ENCODE measurements around the gene ZBTB24. TPM values are rescaled to one million over a fixed set of nuclear protein-coding genes. Genes with fewer than 3 reads are reported as not detected.
"Not testable (repeated sequence)": the region's sequence is repeated elsewhere in the genome, so short reads cannot be mapped to it uniquely, and the experiment has no call there.

ZBTB24 gene
- 10 to 100 TPM; 13.2 to 16.1 (median 15.1) TPM for polyA plus RNA-seq (ENCODE audit: insufficient read length in 3 of 3)
- long read RNA-seq, donor 1 = 0 reads
- long read RNA-seq, donor 2, full-length matches to known transcripts = 1 of 1 reads
- long read RNA-seq, donor 2, partial matches to known transcripts = 0 of 1 reads
- long read RNA-seq, donor 2, other reads (novel, unspliced or antisense) = 0 of 1 reads
- long read RNA-seq, donor 3, full-length matches to known transcripts = 5 of 5 reads
- long read RNA-seq, donor 3, partial matches to known transcripts = 0 of 5 reads
- long read RNA-seq, donor 3, other reads (novel, unspliced or antisense) = 0 of 5 reads
- long read RNA-seq, donor 4 = 0 reads
- long read RNA-seq, donor 5 = 0 reads
- long read RNA-seq, donor 6, full-length matches to known transcripts = 2 of 2 reads
- long read RNA-seq, donor 6, partial matches to known transcripts = 0 of 2 reads
- long read RNA-seq, donor 6, other reads (novel, unspliced or antisense) = 0 of 2 reads
- long read RNA-seq, donor 7, full-length matches to known transcripts = 2 of 2 reads
- long read RNA-seq, donor 7, partial matches to known transcripts = 0 of 2 reads
- long read RNA-seq, donor 7, other reads (novel, unspliced or antisense) = 0 of 2 reads
- long read RNA-seq, donor 8 = 0 reads
- long read RNA-seq, donor 9, full-length matches to known transcripts = 2 of 2 reads
- long read RNA-seq, donor 9, partial matches to known transcripts = 0 of 2 reads
- long read RNA-seq, donor 9, other reads (novel, unspliced or antisense) = 0 of 2 reads
- long read RNA-seq, donor 10, full-length matches to known transcripts = 2 of 2 reads
- long read RNA-seq, donor 10, partial matches to known transcripts = 0 of 2 reads
- long read RNA-seq, donor 10, other reads (novel, unspliced or antisense) = 0 of 2 reads
- long read RNA-seq, donor 11 = 0 reads
- long read RNA-seq, donor 12 = 0 reads
- long read RNA-seq, donor 13 = 0 reads
- long read RNA-seq, donor 14, full-length matches to known transcripts = 1 of 1 reads
- long read RNA-seq, donor 14, partial matches to known transcripts = 0 of 1 reads
- long read RNA-seq, donor 14, other reads (novel, unspliced or antisense) = 0 of 1 reads
- long read RNA-seq, donor 15, full-length matches to known transcripts = 5 of 5 reads
- long read RNA-seq, donor 15, partial matches to known transcripts = 0 of 5 reads
- long read RNA-seq, donor 15, other reads (novel, unspliced or antisense) = 0 of 5 reads
- long read RNA-seq, donor 16, full-length matches to known transcripts = 7 of 7 reads
- long read RNA-seq, donor 16, partial matches to known transcripts = 0 of 7 reads
- long read RNA-seq, donor 16, other reads (novel, unspliced or antisense) = 0 of 7 reads

DNA sequence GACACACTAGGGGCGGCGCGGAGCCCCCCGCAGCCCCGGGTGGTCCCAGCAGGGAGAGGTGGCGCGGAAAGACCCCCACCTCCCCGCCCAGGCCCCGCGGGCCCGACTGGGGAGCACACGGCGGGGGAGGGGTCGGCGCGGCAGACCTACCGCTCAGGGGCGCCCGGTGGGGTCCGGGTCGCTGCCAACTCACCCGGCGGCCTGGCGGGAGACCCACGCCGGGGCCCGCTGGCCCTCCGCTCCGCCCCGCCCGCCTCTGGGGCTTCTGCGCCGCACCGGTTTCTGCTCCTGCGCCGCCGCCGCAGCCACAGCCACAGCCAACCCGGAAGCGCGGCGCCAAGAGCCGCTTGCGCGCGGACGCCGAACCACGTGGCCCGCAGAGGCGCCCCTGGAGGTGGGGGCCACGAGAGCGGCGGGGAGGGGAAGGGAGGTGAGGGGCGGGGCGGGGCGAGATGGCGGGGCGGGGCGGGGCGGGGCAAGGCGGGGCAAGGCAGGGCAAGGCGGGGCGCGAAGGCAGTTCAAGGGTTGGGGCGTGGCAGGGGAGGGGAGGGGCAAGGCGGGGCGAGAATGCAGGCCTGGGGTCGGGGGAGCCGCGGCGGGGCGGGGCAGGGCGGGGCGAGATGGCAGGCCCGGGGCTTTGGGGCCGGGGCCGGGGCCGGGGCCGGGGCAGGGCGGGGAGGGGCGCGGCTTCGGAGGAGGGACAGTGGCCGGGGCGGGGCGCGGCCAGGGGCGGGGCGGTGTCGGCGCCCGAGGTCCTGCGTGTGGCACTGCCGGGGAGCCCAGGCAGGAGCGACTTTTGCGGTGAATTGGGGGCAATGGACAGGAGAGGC is at the start of gene ZBTB24:
TSS of gene ZBTB24 (minus strand) at position 315 of the 830 bp plus-strand sequence. CDS start 1,193 bp downstream, outside the sequence.
- peak in 9 of 11 donors; percentile 68 to 85 (median 78) for DNase-seq (ENCODE audit: extremely low read depth in 1 of 11, low read depth in 9 of 11, low spot score in 4 of 11)

DNA sequence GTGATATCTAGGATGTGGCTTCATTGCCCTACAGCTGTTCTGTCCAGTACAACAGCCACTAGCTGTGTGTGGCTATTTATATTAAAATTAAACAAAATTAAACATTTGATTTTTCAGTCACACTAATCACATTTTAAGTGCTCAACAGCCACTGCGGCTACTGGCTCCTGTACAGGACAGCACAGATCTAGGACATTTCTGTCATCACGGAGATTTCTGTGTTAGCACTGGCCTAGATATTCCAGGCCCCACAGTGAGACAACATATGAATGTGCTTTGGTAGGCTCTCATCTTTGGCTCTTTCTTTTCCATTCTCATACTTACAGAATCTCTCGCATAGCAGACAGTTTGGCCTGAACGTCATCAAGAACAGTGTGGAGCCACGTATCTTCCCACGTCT is 48.4 kb upstream of the ZBTB24 start:
- DNase-seq (ENCODE audit: extremely low read depth in 1 of 11, low read depth in 9 of 11, low spot score in 4 of 11) = no peak

DNA sequence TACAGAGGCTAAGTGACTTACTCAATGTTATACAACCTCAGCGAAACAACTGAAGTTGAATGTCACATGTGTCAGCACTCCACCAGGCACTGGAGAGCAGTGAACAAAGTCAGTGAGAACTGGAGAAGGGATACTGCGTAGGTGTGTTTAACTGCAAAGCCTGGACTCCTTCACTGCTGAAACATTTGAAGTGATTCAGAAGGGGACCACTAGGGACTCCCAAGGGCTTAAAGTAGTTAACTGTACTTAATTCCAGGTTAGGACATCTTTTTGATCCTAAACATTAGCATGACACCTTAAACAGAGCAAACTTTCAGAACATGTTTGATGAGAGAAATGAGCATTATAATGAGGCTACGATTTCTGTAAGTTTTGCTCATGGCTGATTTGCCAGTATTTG is 45.0 kb upstream of the ZBTB24 start:
- DNase-seq (ENCODE audit: extremely low read depth in 1 of 11, low read depth in 9 of 11, low spot score in 4 of 11) = no peak

DNA sequence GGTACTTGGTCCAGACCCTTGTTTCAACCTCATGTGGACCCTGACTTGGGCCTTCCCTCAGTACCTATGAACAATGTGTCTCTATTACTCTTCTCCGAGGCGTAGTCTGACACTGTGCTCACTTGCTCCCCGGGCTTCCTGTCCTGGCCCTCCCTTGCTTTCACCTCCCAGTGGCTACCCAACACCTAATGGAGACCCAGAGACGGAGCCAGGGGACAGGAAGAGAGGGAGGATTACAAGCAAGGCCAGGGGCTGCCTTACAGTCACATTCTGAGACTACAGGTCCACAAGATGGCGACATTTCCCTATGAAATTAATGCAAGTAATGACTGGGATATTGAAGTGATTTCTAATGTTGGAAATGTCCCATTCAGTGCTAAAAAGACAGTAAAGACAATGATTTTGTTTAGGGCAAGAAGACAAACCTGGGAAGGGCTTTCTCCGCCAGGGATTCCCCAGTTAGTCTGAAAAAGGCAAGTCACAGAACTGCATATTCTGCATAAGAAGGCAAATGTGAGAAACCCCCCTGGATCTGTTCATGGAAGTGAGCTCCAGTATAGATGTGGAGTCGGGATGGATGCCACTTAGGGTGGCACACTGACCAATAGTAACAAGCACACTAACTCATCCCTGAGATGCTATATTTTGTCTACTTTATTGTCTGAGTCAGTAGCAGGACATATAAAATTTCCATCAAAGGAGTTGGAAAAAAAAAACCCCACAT is 44.0 kb upstream of the ZBTB24 start:
- DNase-seq (ENCODE audit: extremely low read depth in 1 of 11, low read depth in 9 of 11, low spot score in 4 of 11) = peak; percentile 30 to 72 (median 55)

DNA sequence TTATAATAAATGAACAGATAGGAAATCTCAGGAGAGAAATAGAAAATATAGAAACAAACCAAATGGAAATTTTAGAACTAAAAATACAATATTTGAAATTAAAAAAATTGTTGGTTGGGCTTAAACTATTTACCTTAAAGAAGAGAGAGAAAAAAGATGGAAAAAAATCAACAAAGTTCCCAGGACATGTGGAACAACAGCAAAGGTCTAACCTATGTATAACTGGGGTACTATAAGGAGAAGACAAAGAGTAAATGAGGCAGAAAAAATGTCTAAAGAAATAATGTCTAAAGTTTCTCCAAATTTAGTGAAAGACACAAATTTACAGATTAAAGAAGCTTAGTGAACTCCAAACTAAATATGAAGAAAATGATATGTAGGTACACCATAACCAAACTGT is 41.1 kb upstream of the ZBTB24 start:
- DNase-seq (ENCODE audit: extremely low read depth in 1 of 11, low read depth in 9 of 11, low spot score in 4 of 11) = no peak

DNA sequence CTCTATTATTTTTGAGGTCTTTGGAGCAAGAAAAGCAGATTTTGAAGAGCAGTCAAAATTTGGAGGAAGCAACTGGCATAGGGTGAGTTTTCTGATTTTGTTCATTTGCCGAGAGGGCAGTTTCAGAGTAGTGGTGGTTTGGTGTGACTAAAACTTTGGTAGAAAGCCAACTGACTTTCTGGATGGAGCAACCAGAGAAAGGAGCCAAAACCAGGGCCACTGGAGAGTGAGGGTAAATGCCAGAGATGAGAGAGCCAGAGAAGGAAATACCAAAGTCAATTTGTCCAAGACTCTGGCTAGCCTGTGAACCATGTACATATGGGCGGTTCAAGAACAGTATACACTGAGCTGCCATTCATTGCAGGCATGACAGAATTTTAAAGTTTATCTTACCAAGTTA is 40.5 kb upstream of the ZBTB24 start:
- DNase-seq (ENCODE audit: extremely low read depth in 1 of 11, low read depth in 9 of 11, low spot score in 4 of 11) = no peak

DNA sequence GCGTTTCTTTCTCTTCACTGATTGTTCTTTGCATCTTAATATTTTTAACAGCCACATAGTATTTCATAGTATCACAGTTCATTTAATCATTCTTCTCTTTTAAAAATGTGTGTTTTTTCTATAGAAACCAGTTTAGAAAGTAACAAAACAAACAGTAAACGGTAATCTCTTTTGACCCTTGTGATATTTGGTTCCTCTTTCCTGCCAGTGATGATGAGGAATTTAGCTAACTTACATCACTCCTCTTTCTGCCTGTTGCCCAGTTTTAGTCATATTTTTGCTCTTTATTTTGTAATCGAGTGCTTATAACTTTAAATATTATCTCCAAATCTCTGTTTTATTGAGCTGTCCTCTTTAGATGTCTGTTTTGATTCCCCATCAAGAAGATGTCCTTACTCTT is 38.1 kb upstream of the ZBTB24 start:
- DNase-seq (ENCODE audit: extremely low read depth in 1 of 11, low read depth in 9 of 11, low spot score in 4 of 11) = no peak

DNA sequence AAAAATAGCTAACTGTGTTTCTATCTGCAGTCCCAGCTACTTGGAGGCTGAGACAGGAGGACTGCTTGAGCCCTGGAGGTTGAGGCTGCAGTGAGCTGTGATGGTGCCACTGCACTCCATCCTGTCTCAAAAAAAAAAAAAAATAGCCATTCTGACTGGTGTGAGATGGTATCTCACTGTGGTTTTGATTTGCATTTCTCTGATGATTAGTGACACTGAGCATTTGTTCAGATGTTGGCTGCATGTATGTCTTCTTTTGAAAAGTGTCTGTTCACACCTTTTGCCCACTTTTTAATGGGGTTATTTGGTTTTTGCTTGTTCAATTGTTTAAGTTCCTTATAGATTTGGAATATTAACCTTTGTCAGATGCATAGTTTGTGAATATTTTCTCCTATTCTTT is 36.6 kb upstream of the ZBTB24 start:
- DNase-seq (ENCODE audit: extremely low read depth in 1 of 11, low read depth in 9 of 11, low spot score in 4 of 11) = not testable (repeated sequence)

DNA sequence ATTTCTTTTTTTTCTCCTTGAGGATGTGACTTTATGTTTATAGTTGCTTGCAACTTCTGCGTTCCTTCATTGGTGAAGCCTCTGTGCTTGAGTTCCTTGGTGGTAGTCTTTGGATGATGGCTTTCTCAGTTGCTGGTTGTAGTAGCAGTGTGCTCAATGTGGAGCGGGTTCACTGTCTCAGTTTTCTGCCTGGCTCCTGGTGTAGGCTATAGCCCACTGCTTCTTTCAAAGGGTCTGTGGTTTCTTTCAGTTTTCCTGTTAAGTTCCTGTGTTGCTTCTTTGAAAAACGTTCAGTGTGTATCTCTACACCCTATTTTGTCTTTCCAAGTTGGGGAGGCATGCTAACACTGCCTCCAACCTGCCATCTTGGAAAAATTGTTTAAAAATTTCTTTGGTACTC is 33.9 kb upstream of the ZBTB24 start:
- DNase-seq (ENCODE audit: extremely low read depth in 1 of 11, low read depth in 9 of 11, low spot score in 4 of 11) = no peak

DNA sequence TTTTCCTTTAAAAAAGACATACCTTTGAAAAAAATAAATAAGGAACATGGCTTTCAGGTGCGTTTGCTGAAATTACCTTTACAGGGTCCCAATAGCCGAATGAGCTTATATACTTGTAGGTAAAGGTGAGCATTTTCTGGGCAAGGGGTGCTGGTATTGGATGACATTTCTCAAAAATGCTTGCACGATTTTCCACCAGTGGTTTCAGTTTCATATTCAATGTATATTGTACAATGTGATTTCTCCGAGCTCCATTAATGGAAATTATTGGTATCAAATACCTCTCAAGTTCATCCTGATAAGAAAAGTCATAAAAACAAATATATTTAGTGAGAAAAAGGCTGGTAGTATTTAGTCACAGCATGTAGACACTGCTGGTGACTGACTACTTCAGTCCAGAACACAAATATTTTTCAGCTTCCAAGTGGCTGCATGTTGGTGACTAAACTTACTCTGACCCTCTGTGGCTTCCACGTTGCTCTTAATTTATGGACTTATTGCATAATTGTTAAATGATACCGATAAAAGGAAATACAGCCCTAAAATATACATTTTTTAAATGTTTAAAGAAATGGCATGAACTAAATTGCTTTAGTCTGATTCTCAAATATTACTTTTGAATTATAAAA is 32.9 kb upstream of the ZBTB24 start:
- DNase-seq (ENCODE audit: extremely low read depth in 1 of 11, low read depth in 9 of 11, low spot score in 4 of 11) = no peak

DNA sequence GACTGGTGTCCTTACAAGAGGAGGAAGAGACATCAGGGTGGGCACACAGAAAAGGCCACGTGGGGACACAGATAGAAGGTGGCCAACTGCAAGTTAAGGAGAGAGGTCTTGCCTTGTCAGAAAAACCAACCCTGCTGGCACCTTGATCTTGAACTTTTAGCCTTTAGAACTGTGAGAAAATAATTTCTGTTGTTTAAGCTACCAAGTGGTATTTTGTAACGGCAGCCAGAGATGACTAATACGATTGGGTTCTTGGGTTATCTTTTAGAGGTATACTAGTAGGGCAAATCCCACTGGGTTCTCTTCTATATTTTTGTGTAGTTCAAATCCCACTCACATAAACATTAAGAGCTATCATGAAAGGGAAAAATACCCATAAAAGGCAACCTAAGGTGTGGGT is 31.9 kb upstream of the ZBTB24 start:
- no peak for DNase-seq (ENCODE audit: extremely low read depth in 1 of 11, low read depth in 9 of 11, low spot score in 4 of 11)

DNA sequence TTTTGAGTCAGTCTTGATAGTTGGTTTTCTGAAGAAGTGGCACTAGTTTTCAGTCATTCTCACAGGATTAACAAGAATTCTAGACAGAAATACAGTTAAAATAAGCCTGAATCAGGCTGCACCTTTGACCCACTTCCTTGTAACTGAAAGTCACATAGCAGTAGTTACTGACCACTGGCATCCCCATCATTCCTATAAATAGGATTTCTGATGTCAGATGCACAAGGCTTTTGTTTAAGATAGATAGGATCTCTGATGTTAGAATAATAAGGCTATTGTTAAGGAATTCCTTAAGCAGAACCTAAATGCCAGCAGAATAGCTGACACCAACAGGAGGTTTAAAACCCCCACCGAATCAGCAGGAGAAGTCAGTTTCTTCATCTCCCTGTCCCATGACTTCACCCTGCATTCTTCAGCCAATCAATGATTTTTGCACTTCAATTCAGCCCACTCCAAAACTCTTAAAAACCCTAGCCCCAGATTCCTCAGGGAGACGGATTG is 30.6 kb upstream of the ZBTB24 start:
- no peak for DNase-seq (ENCODE audit: extremely low read depth in 1 of 11, low read depth in 9 of 11, low spot score in 4 of 11)

DNA sequence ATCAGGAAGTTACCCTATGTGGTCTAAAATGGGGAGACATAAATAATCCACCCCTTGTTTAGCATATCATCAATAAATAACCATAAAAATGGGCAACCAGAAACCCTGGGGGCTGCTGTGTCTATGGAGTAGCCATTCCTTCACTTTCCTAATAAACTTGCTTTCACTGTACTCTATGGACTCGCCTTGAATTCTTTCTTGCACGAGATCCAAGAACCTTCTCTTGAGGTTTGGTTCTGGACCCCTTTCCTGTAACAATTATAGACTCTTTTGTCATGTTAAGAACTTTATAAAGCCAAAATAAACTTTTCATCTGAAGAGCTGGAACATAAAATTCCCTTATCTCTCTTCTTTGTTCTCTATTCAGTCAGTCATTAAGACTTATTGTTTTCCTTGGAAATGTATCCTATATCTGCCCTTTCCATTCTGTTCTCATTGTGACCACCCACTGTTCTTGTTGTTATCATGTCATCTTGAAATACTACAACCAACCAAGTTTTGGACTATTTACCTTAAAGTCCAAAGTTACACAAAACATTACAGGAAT is 29.3 kb upstream of the ZBTB24 start:
- DNase-seq (ENCODE audit: extremely low read depth in 1 of 11, low read depth in 9 of 11, low spot score in 4 of 11) = no peak

DNA sequence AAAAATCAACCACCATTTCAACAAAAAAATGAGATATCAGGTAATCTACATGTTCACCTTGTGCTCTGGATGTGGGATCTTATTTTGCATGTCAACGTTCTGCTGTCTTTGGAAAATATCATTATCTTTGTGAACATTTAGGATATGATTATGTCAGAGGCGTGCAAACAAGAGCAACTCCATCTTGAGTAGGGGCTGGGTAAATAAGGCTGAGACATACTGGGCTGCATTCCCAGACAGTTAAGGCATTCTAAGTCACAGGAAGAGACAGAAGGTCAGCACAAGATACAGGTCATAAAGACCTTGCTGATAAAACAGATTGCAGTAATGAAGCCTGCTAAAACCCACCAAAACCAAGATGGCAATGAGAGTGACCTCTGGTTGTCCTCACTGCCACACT is 28.8 kb upstream of the ZBTB24 start:
- no peak for DNase-seq (ENCODE audit: extremely low read depth in 1 of 11, low read depth in 9 of 11, low spot score in 4 of 11)

DNA sequence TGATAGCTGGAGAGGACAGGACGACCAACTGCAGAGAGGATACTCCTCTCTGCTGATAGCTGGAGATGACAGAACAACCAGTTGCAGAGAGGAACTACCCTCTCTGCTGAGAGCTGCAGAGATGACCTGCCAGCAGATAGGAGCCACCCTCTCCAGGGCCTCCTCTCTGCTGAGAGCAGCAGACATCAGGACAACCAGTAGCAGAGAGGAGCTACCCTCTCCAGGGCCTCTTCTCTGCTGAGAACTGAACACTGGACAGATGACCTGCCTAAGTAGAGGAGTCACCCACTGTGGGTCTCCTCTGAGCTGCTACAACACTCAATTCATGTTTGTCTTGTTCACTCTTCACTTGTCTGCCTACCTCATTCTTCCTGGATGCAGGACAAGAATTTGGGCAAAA is 27.3 kb upstream of the ZBTB24 start:
- no peak for DNase-seq (ENCODE audit: extremely low read depth in 1 of 11, low read depth in 9 of 11, low spot score in 4 of 11)

DNA sequence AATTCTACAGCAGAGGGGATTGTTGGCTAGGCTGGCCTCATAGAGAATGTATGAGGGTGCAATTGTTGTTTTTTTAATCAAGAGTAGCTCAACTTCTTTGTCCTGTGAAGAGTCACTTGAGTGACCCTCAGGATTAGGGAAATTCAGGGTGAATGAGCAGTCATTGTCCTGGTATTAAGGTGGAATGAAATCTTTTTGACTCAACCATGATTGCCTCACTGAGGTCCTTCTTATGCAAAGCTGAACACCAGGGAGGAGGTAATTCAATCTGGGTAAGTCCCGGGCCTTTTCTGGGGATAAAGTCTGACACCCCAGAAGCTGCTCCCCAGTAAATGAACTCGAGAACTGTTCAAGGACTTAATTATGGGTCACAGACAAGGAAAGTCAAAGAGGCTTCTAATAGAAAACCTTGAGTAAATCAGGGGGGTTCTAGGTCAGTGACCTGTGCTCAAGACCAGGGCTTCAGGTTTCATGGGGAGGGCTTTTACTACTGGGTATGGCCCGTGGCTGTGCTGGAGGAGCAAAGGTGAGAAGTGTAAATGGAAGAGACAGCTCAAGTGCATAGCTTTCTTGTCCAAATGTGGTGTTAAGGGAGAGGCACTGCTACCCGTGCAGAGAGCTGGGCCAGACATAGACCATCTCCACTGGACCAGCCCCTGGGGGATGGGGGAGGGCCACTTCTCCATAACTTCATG is 25.3 kb upstream of the ZBTB24 start:
- DNase-seq (ENCODE audit: extremely low read depth in 1 of 11, low read depth in 9 of 11, low spot score in 4 of 11) = no peak
